Measurements from ENCODE around the gene PGLYRP2.

The PGLYRP2 gene

GRCh38 chr19:15438124-15438496, 41.2 kb downstream of the PGLYRP2 start:
- H3K4me1 ChIP-seq (ENCODE audit: low read length): peaks cover 10% of the 10 kb centered on the region; the same call in 1 of the 2 replicates
- H3K27me3 ChIP-seq (ENCODE audit: low read depth, low read length): no peaks in the 10 kb centered on the region
- no peaks in the 10 kb centered on the region for H3K9me3 ChIP-seq (ENCODE audit: insufficient read depth, low read length)
- TF ChIP-seq EZH2phosphoT487 (IDR thresholded peaks at IDR 0.05; ENCODE audit: low read depth) (no peak), CTCF (IDR thresholded peaks at IDR 0.05; ENCODE audit: low read depth, low read length) (no peak)
- H3K4me2 ChIP-seq (ENCODE audit: low read length): no peak overlapping the region
- no peaks in the 10 kb centered on the region for H3K79me2 ChIP-seq (ENCODE audit: low read length)
- H3K36me3 ChIP-seq (replicated peaks; ENCODE audit: low read depth, low read length): no peaks in the 10 kb centered on the region
- no peak overlapping the region for H3K27ac ChIP-seq (ENCODE audit: low read length)
- no peaks in the 10 kb centered on the region for H4K20me1 ChIP-seq (ENCODE audit: insufficient read depth, low read length)
- no peak overlapping the region for H3K9ac ChIP-seq (ENCODE audit: low read length)
- no peak overlapping the region for H2AFZ ChIP-seq (ENCODE audit: low read depth, low read length)
- H3K4me3 ChIP-seq (ENCODE audit: low read length): no peak overlapping the region

GRCh38 chr19:15437355-15438123, 41.8 kb downstream of the PGLYRP2 start:
- no peaks in the 10 kb centered on the region for H3K9me3 ChIP-seq (ENCODE audit: insufficient read depth, low read length)
- no peak overlapping the region for H3K27ac ChIP-seq (ENCODE audit: low read length)
- TF ChIP-seq EZH2phosphoT487 (IDR thresholded peaks at IDR 0.05; ENCODE audit: low read depth) (no peak), CTCF (IDR thresholded peaks at IDR 0.05; ENCODE audit: low read depth, low read length) (no peak)
- H2AFZ ChIP-seq (ENCODE audit: low read depth, low read length): no peak overlapping the region
- no peak overlapping the region for H3K9ac ChIP-seq (ENCODE audit: low read length)
- no peaks in the 10 kb centered on the region for H4K20me1 ChIP-seq (ENCODE audit: insufficient read depth, low read length)
- no peaks in the 10 kb centered on the region for H3K36me3 ChIP-seq (replicated peaks; ENCODE audit: low read depth, low read length)
- no peaks in the 10 kb centered on the region for H3K27me3 ChIP-seq (ENCODE audit: low read depth, low read length)
- H3K79me2 ChIP-seq (ENCODE audit: low read length): peaks cover 4% of the 10 kb centered on the region; the same call in 1 of the 2 replicates
- peaks cover 10% of the 10 kb centered on the region; the same call in 1 of the 2 replicates for H3K4me1 ChIP-seq (ENCODE audit: low read length)
- H3K4me3 ChIP-seq (ENCODE audit: low read length): no peak overlapping the region
- H3K4me2 ChIP-seq (ENCODE audit: low read length): no peak overlapping the region

- H3K27ac ChIP-seq (ENCODE audit: low read length): no peak overlapping the region
- no peaks in the 10 kb centered on the region for H3K9me3 ChIP-seq (ENCODE audit: insufficient read depth, low read length)
- no peak overlapping the region for H2AFZ ChIP-seq (ENCODE audit: low read depth, low read length)
- no peaks in the 10 kb centered on the region for H3K36me3 ChIP-seq (replicated peaks; ENCODE audit: low read depth, low read length)
- H3K9ac ChIP-seq (ENCODE audit: low read length): no peak overlapping the region
- H4K20me1 ChIP-seq (ENCODE audit: insufficient read depth, low read length): no peaks in the 10 kb centered on the region
- TF ChIP-seq CTCF (IDR thresholded peaks at IDR 0.05; ENCODE audit: low read depth, low read length) (no peak), EZH2phosphoT487 (IDR thresholded peaks at IDR 0.05; ENCODE audit: low read depth) (no peak)
- H3K4me3 ChIP-seq (ENCODE audit: low read length): no peak overlapping the region
- H3K4me1 ChIP-seq (ENCODE audit: low read length): peaks cover 10% of the 10 kb centered on the region; the same call in 1 of the 2 replicates
- H3K4me2 ChIP-seq (ENCODE audit: low read length): no peak overlapping the region
- H3K27me3 ChIP-seq (ENCODE audit: low read depth, low read length): no peaks in the 10 kb centered on the region
- H3K79me2 ChIP-seq (ENCODE audit: low read length): peaks cover 9% of the 10 kb centered on the region
These were observed 42.5 kb downstream of the PGLYRP2 start for GRCh38 chr19:15436826-15437110.

- Histone ChIP-seq H3K79me2 (ENCODE audit: low read length) (peaks cover 14% of the 10 kb centered on the region), H3K9ac (ENCODE audit: low read length) (no peak overlapping the region), H3K36me3 (replicated peaks; ENCODE audit: low read depth, low read length) (no peaks in the 10 kb centered on the region), H3K9me3 (ENCODE audit: insufficient read depth, low read length) (no peaks in the 10 kb centered on the region), H3K4me1 (ENCODE audit: low read length) (peaks cover 10% of the 10 kb centered on the region), H4K20me1 (ENCODE audit: insufficient read depth, low read length) (peaks cover 5% of the 10 kb centered on the region; the same call in 1 of the 2 replicates), H3K4me2 (ENCODE audit: low read length) (no peak overlapping the region), H3K27me3 (ENCODE audit: low read depth, low read length) (no peaks in the 10 kb centered on the region), H2AFZ (ENCODE audit: low read depth, low read length) (no peak overlapping the region), H3K27ac (ENCODE audit: low read length) (no peak overlapping the region), H3K4me3 (ENCODE audit: low read length) (no peak overlapping the region)
- TF ChIP-seq CTCF (IDR thresholded peaks at IDR 0.05; ENCODE audit: low read depth, low read length) (no peak), EZH2phosphoT487 (IDR thresholded peaks at IDR 0.05; ENCODE audit: low read depth) (no peak)
These were observed 43.1 kb downstream of the PGLYRP2 start for GRCh38 chr19:15436012-15436825.

Data from OCI-LY3 (cell line).